Left ventricle myocardium inferior (tissue), 1 donor: ENCODE measurements around the gene GID8. TPM values are rescaled to one million over a fixed set of nuclear protein-coding genes. Genes with fewer than 3 reads are reported as not detected.

Experiments used
- DNase-seq: peaks from one replicate; pipeline ENCODE4 v3.0.0-alpha.2; 2020
- H3K27ac ChIP-seq: fragments of 200-600 bp; replicated peaks from 2 replicates; pipeline ENCODE4 v1.8.0; 2021
- H3K27me3 ChIP-seq: fragments of 200-600 bp; 2 replicates; pipeline ENCODE4 v1.8.0; 2021; ENCODE audit warnings: low read depth
- H3K36me3 ChIP-seq: fragments of 200-600 bp; 2 replicates; pipeline ENCODE4 v1.8.0; 2021
- H3K4me1 ChIP-seq: fragments of 200-600 bp; 2 replicates; pipeline ENCODE4 v1.8.0; 2021
- H3K4me3 ChIP-seq: fragments of 200-600 bp; 2 replicates; pipeline ENCODE4 v1.8.0; 2021; ENCODE audit warnings: mild to moderate bottlenecking, moderate library complexity
- H3K9me3 ChIP-seq: fragments of 200-600 bp; replicated peaks from 2 replicates; pipeline ENCODE4 v1.8.0; 2021
- CTCF ChIP-seq: fragments of 200-600 bp; IDR thresholded peaks from 2 replicates; pipeline ENCODE4 v1.8.0; 2021; ENCODE audit warnings: antibody characterized with exemption, mild to moderate bottlenecking, borderline replicate concordance
- intact Hi-C: fragments of 100-400 bp; cut with micrococcal nuclease; formaldehyde crosslinking; loops from one replicate; pipeline ENCODE4 v1.11.0; 2022
- total RNA-seq: library from RNA; stranded (reverse); fragmentation: NEBNext Ultra II Directional; extraction: Animal tissue kit (Norgen Biotek cat#: 25700); gene quantifications from one replicate; pipeline ENCODE4 v1.2.1, GENCODE V29; 2021
- donor health status: DM: no; HTN: yes; CAD: no; lungs with severe emphysema.

GID8 gene
- total RNA-seq, 1 donor from 2014 or later: 16.2 TPM

- H3K36me3 ChIP-seq: no peaks in the 10 kb centered on the region
- intact Hi-C loops: no loop called here
- H3K27me3 ChIP-seq: peaks cover 94% of the 10 kb centered on the region
- H3K9me3 ChIP-seq: no peaks in the 10 kb centered on the region
- DNase-seq: no peak
- H3K4me1 ChIP-seq: no peaks in the 10 kb centered on the region
- H3K4me3 ChIP-seq: no peak overlapping the region
- H3K27ac ChIP-seq: no peak overlapping the region
- TF ChIP-seq CTCF: no peak
Measured at GRCh38 chr20:62997417-62998035, 59.6 kb downstream of the GID8 start.

Other genes starting within 250 kb of the GID8 start
- gene NTSR1, start 229.3 kb upstream of the GID8 start, total RNA-seq: not detected
- 9.8 TPM for gene MRGBP, start 141.7 kb upstream of the GID8 start, total RNA-seq
- gene OGFR, start 133.3 kb upstream of the GID8 start, total RNA-seq: 19.2 TPM
- gene COL9A3, start 121.1 kb upstream of the GID8 start, total RNA-seq: 2.1 TPM
- gene TCFL5, start 76.3 kb upstream of the GID8 start, total RNA-seq: 6.6 TPM
- gene DIDO1, start 11.6 kb upstream of the GID8 start, total RNA-seq: 37.0 TPM
- gene SLC17A9, start 14.6 kb downstream of the GID8 start, total RNA-seq: 0.47 TPM
- gene BHLHE23, start 68.8 kb downstream of the GID8 start, total RNA-seq: not detected